ENCODE data around the gene WLS.
"Not testable (repeated sequence)": the region's sequence is repeated elsewhere in the genome, so short reads cannot be mapped to it uniquely, and the experiment has no call there.

Gene WLS

DNA sequence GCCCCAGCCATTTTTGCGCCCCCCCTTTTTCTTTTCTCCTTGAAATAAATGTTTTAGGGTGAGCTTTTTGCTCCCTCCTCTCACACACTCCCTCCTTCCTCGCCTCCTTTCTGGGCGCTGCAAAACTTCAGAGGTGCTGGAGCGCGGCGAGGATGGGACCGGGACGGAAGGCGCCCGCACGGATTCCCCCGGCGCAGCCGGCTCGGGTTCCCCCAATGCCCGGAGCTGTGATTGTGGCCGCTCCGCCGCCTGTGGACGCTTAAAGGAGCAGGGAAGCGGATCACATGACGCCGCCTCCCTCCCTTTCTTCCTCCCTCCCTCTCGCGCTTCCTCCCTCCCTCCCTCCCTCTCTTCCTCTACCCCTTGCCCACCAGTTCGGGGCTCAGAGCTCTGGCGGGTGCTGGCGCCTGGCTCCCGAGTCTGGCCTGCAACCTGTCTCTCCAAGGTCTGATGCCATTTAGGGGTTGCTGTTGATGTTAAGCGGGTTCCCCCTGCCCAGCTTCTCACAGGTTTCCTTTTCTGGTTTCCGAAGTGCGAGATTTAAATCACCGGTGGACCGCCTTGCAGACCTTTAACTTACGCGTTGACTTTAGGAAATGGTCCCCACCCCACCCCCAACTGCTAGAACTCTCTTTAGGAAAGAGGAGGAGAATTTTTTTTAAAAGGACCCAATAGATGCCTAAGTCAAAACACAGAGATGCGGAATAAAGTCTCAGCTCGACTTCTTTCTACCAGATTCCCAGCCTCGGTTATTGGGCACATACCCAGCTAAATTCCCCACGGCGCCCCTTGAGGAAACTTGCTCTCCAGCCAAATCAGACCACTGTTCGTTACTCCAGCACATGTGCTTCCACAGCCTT, at the start of gene WLS:
Gene WLS (minus strand): TSS at position 235 of the 860 bp plus-strand sequence. CDS start 224 bp downstream, at position 11.
- DNase-seq, result peak; percentile 66

DNA sequence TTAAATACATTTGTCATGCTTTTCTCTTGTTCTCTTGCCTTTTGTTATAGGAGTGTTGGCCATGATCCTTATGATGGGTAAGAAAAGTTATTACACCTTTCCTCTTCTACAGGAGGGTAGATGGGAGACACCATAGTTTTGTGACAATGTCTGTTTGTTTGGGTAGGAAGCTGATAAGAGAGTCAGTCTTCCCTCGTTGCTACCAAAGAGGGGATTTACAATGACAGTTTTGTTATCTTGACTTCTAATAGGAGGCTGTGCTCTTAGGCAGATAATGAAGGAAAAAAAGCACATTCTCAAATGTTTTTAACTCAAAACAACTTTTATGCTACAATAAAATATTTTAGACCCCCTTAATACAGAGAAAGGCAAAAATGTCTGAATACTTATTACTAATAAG, 48.0 kb upstream of the WLS start:
- no peak for DNase-seq

DNA sequence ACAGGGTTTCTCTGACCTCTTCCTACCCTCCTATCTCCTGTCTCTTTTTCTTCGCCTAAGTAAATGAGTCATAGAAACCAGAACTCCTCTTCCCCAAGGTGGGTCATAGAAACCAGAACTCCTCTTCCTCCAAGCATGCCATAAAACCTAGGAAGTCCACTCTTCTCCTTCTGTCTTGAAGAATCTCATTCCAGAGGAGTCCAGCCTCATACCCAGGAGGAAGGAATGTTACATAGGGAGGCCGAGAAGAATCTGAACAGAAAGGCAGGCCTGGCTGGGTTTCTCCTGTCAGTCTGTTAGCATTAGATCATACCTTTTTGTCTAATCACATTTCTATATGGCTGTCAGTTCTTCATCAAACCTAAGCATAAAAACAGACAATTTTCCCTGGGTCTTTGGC, 47.5 kb upstream of the WLS start:
- DNase-seq, result no peak

DNA sequence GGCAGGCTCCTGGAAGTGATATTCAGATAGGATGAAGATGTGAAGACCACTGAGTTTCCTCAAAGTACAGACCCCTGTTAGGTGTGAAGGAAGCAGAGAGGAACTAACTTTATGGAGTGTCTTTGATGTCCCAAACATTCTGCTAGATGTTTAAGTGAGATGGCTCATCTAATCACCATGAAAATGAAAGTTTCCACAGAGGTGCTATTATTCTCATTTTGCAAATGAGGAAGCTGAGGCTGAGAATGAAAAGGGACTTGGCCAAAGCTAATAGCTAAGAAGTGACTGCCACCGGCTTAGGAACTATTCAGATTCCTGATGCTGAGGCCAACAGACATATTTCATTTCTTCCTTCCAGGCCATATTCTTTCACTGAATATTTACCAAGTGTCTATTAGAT, 45.9 kb upstream of the WLS start:
- no peak for DNase-seq

DNA sequence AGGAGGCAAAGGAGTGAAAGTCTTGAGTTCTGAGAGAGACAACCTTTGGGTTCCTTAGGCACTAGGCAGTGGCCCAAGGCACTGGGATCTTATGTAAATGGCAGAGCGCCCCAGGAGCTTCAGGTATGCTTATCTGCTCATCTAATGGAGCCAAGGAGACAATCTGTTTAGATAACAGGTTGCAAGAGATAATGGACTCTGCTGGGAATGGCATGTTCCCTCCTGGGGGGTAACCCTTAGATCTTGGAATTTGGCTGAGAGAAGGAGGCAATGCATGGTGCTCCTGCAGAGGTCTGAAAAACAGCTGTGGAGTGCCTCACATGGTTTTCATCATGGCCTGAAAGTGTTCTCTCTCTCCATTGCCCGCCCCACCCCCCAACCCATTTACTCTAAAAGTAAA, 44.1 kb upstream of the WLS start:
- DNase-seq, result no peak

DNA sequence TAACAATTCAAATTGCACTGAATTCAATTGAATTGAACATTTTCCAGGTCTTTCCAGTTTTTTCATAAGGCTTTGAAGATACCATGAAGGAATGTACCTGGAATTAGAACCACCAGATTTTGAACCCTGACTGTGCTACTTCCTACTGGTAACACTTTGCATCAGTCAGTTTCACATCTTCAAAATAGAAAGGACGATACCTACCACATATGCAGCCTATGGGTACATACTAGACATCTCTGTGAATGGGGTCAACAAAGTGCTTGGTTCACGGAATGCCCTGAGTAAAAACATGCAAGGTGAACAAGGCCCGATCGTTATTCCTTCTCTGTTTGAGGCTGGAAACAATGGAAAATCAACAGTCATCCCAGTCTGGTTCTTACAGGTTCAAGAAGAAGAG, 41.2 kb upstream of the WLS start:
- no peak for DNase-seq

DNA sequence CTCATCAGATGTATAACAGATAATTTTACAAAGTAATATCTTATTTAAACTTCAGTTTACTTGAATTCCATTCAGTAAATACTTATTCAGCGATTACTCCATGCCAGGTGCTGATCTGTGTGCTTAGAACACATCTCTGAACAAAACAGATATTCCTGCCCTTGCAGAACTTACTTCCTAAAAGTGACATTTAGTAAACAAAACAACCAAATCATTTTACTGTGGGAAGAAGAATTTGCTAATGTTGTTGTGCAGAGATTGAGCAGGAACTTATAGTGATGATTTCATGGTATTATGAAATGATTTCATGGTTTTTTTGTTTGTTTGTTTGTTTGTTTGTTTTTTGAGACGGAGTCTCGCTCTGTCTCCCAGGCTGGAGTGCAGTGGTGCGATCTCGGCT, 39.3 kb upstream of the WLS start:
- no peak for DNase-seq

DNA sequence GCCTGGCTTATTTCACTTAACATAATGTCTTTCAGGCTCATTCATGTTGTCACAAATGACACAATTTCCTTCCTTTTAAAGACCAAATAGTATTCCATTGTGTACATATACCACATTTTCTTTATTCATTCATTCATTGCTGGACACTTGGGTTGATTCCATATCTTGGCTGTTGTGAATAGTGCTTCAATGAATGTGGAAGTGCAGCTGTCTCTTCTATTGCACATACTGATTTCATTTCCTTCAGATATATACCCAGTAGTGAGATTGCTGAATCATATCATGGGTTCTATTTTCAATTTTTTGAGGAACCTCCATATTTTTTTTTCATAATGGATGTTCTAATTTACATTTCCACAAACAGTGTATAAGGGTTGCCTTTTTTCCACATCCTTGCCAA, 38.6 kb upstream of the WLS start:
- DNase-seq, result no peak

DNA sequence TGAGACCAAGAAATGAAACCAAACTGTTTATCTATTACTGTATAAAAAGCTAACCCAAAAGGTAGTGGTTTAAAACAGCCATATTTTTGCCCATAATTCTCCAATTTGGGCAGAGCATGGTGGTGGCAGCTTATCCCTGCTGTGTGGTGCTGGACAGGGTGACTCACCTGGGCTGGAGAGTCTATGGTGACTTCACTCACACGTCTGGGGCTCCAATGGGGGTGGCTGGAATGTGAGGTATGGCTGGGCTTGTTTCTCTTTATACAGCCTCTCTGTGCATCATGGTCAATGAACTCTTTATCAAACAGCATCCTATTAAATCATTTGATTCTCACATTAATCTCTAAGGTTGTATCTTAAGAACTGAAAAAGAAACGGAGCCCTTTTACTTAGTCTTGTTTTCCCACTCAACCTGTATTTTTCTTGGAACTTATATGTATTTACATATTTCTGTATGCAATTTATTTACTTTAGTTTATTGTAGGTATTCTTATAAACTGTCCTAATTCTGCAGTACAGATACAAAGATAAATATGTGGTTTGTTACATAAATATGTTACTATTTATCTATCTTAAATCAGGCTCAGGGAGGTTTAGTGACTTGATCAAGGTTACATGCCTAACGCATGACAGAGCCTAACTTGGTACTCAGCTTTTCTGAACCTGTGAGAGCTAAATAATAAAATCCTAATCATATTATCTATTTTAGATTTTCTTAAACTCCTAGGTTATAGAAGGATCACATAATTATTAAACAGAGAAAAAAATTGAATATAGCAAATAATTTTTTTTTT, 37.5 kb upstream of the WLS start:
- DNase-seq, result no peak

DNA sequence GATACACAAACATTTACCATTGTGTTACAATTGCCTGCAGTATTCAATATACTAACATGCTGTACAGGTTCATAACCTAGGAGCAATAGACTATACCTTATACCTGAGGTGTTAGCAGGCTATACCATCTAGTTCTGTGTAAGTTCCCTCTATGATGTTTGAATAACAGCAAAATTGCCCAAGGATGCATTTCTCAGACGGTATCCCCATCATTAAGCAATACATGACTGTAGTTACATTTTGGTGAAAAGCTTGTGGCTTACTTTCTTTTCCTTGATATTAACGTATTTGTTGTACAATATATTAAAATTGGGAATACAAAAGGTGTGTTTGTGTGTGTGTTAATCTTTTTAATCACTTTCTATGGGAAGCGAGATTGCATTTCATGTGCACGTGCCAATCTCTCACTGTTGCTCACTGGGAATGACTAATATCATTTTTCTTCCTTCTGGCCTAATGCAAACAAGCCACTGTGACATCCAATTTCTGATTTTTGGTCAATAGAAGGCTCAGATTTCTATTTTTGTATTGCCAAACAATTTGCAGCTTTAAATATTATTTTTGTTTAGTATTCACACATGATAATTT, 36.7 kb upstream of the WLS start:
- no peak for DNase-seq

DNA sequence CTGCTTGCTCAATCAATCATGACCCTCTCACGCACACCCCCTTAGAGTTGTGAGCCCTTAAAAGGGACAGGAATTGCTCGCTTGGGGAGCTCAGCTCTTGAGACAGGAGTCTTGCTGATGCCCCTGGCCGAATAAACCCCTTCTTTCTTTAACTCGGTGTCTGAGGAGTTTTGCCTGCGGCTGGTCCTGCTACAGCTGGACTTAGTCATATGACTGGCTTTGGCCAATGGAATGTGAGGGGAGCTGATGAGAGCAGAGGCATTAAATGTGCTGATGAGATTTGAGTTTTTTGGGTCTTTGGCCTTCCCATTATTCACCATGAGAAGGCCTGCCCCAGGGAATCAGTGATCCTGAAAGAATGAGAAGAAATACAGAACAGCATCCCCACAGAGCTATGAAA, 24.5 kb upstream of the WLS start:
- DNase-seq, result not testable (repeated sequence)

DNA sequence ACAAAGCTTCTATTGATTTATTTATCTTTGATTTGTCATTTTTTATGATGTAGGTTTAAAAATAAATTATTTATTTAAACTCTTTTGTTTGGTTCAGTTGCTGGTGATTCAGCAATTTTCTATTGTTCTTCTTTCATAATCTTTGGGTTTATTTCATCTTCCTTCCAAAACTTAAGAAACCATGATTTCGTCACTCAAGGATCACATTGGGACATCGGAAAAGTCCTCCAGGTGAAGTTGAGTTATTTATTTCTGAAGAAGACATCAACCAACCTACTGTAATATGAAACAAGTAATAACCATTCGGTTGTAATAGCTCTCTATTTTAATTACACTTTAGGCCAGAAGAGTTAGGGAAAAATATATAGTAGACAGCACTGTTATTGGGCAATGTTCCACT, 23.0 kb upstream of the WLS start:
- DNase-seq, result no peak

DNA sequence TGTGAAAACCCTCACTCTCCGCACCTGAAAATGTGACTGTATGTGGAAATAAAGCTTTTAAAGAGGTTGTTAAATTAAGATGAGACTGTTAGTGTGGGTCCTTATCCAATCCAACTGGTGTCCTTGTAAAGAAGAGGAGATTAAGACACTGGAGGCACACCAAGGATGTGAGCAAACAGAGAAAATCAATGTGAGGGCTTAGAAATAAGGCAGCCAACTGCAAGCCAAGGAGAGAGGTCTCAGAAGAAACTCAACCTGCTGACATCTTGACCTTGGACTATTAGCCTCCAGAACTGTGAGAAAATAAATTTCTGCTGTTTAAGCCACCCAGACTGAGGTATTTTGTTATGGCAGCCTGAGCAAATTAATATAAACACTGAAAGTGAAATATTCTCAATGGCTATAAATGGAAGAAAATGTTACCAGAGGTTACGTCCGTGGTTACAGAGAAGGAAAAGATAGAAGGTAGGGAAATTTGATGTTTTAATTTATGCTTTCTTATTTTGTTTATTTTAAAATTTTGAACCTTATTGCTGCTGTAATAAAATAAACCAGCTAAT, 22.4 kb upstream of the WLS start:
- no peak for DNase-seq

DNA sequence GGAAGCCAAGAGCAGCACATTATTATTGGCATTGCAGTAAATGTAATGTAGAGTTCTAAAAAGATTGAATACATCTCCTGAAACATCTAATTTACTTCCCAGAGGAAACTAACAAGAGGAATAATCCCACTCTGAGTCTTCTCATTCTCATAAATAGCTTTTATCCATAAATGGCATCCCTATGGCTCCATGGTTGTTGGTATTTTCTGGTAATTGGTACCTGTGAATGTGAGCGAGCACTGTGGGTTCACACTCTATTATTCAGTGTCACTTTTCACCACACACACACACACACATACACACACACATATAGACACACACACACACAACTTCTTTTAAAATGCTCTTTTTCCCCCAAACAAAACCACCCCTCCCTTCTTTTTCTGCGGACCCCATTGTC, 4.7 kb upstream of the WLS start:
- no peak for DNase-seq

DNA sequence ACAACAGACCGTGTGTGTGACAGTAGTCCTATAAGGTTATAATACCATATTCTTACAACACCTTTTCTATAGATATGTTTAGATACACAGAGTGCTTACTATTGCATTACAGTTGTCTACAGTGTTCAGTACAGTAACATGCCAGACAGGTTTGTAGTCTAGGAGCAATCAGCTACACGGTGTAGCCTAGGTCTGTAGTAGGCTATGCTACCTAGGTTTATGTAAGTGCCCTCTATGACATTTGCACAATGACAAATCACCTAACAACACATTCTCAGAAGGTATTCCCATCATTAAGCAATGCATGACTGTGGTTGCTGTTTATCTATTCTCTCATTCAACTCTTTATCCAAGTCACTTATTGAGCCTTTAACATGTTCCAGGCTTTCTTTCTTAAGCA, 1.8 kb upstream of the WLS start:
- DNase-seq, result no peak

DNA sequence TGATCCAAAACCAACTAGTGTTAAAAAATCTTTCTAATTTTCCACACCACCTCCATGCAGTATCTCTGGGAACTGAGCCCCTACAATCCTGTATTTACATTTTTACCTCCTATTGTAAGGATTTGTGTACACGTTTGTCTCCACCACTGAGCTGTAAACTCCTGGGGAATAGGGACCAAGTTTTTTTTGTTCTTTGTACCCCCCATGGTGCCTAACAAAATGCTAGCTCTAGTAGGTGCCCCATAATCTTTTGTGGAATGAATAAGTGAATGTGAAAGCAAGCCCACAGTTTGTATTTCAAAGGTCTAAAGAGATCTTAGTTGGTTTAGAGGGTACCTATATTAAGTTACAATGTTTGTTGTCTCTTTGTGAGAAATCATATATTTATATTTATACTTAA, 879 bp upstream of the WLS start:
- no peak for DNase-seq

DNA sequence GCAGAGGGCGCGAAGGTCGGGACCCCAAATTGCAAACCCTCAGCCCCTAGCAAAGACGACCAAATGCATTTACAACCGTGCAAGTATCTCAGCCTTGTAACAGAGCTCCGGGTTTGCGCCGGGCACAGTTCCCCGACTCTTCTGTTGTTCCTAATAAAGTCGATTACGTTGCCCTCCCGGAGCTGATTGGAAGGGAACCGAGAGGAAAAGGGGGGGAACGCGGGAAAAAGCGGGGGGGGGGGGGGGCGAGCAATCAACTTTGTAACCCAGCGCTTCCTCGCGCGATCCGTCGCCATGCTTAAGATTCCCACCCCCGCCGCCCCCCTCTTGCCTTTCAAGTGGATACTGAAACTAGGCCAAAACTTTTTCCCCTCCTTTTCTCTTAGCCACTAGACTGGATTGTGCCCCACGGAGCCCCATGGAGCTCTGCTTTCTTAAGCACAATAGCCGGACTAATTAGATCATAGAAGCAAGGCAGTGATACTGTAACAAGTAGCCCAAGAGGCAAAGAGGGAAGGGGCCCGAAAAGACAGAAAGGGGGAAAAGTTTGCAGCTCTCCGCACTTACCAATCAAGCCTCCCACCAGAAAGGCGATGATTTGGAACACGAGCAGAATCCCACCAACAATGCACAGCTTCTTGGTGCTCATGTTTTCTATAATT, 565 bp downstream of the WLS start:
- peak; percentile 72 for DNase-seq

DNA sequence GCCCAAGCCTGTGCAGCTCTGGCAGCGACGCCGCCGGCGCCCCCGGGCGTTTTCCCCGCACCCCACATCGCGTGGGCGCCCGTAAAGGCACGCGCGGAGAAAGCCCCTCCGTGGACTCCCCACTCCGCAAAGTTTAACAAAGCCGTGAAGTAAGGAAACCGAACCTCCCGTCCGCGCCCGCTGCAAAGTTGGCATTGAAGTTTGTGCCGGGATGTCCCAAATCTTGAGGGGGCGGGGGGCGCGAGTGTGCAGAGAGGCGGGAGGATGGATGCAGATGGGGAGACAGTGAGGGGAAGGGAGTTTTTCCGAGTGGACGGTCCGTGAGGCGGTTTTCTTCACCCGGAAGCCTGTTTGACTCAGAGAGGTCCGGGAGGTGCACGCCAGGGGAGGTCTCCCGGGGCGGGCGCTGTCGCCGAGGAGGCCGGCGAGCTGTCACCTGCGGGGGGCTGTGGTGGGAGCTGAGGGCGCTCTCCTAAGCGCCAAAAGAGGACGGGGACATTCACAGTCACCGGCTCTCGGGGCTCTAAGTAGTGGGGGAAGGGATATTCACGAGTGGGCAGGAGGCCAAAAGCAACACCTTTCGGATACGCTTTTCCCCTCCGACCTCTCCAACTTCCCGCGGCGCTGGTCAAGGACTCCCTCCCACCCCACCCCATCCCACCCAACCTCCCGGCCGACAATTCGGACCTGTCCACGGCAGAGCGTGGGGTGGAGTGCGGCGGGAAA, 1.3 kb downstream of the WLS start:
- peak; percentile 28 for DNase-seq

DNA sequence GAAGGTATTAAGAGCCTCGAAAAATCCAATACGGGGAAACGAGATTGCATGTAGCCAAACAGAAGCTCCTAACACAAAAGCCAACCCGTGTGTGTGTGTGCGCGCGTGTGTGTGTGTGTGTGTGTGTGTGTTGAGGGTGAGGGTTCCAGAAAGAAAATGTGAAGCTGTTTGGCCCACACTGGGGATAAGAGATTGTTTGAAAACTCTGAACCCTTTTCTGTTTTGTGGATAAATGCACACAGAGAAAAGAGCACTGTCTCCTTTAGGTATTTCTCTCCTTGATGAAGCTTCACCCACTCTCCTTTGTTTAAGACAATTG, 1.9 kb downstream of the WLS start:
- peak; percentile 53 for DNase-seq

DNA sequence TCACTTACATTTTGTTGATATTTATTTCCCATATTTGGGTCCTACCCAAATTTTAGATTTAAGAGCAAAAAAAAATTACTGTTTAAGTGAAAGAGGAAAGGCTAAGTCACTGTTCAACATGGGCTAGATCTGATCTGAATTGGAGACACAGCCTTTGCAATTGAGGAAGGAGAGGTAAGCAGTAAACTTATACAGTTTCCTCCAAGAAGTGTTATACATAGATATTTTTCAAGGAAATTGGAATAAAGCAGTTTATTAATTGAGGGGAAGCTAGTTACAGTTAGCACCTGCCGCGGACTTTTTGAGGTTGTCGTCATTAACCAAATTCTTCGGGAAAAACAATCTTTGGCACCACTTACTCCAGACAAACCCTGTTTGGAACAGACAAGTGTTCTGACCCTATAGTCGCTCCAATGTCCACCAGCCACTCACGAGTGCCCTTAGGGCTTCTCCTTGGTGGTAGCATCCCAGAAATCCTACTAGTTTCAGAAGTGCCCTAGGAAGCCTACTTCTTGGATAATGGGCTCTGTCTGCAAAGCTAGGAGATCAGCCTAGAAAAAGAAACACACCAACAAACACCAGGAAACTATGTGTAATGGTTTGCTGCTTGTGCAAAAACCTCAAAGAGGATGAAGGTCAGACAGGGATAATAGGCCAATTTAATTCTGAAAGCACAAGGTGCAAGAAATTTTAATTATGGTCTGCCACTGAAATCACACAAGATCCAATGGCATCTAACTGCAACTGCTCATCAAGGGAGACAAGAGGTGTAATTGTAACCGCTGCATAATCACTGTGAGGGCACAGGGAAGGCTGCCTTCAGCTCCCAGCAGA, 2.5 kb downstream of the WLS start:
- DNase-seq, result peak; percentile 50

DNA sequence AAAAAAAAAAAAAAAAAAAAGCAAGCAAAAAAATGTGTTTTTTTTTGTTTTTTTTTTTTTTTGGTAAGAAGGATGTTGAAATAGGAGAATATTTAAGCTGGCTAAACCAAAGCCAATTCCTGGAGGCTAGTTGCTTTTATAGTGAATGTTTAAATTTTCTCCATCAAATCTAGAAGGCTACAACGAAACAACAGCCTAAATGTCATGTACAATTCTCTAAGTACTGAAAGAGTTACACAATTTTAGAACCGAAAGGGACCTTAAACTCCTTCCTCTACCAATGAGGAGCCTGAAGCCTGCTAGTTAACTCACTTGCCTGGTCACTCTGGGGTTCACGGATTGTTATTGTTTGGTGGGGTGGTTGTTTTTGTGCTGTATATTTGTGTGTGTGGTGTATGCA, 3.5 kb downstream of the WLS start:
- DNase-seq, result no peak

DNA sequence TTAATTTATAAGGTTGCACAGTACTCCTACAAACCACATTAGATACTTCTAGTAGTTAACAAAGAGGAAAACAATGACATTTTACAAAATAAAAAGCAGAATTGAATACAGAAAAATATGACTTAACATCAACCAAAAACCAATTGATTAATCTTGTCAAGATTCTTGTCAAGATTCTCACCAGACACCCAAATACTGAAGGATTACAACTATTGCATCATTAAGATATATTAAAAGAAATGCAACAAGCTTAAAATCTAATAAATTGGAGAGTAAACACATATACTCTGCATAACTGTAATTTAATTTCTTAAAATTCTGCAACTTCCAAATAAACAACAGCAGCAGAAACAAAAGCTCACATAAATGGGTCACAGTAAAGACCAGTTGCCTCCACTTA, 4.7 kb downstream of the WLS start:
- DNase-seq, result no peak

Measured in retina (tissue), 1 donor.